ENCODE measurements around the gene LRRC4B.

Gene LRRC4B

DNA sequence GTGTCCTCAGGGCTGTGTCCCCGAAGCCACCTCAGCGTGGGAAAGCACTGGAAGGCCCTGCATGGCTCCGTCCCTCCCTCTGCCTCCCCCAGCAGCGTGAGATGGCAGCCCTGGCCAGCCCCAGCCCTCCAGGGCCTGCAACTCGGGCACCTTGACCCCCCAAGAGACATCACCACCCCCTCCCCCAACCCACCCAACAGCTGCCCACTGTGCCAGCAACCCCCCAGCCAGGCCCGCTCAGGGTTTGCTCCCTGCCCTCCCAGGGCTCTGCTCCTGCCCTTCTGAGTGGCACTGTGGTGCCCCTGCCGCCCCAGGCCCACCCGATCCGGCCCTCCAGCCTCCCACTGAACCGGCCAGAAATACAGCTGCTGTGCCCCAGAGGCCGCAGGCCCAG, 53.1 kb downstream of the LRRC4B start:
- H3K4me3 ChIP-seq (ENCODE audit: low read depth, low read length) = no peak overlapping the region
- TF ChIP-seq, protein P1, sequence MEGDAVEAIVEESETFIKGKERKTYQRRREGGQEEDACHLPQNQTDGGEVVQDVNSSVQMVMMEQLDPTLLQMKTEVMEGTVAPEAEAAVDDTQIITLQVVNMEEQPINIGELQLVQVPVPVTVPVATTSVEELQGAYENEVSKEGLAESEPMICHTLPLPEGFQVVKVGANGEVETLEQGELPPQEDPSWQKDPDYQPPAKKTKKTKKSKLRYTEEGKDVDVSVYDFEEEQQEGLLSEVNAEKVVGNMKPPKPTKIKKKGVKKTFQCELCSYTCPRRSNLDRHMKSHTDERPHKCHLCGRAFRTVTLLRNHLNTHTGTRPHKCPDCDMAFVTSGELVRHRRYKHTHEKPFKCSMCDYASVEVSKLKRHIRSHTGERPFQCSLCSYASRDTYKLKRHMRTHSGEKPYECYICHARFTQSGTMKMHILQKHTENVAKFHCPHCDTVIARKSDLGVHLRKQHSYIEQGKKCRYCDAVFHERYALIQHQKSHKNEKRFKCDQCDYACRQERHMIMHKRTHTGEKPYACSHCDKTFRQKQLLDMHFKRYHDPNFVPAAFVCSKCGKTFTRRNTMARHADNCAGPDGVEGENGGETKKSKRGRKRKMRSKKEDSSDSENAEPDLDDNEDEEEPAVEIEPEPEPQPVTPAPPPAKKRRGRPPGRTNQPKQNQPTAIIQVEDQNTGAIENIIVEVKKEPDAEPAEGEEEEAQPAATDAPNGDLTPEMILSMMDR (IDR thresholded peaks at IDR 0.05; ENCODE audit: low read depth, low read length, missing control alignments) = no peak
- in situ Hi-C loops (cut with HindIII; ENCODE audit: low sequenced_read_pairs) = no loop called here
- no peak for DNase-seq (ENCODE audit: low read depth)

DNA sequence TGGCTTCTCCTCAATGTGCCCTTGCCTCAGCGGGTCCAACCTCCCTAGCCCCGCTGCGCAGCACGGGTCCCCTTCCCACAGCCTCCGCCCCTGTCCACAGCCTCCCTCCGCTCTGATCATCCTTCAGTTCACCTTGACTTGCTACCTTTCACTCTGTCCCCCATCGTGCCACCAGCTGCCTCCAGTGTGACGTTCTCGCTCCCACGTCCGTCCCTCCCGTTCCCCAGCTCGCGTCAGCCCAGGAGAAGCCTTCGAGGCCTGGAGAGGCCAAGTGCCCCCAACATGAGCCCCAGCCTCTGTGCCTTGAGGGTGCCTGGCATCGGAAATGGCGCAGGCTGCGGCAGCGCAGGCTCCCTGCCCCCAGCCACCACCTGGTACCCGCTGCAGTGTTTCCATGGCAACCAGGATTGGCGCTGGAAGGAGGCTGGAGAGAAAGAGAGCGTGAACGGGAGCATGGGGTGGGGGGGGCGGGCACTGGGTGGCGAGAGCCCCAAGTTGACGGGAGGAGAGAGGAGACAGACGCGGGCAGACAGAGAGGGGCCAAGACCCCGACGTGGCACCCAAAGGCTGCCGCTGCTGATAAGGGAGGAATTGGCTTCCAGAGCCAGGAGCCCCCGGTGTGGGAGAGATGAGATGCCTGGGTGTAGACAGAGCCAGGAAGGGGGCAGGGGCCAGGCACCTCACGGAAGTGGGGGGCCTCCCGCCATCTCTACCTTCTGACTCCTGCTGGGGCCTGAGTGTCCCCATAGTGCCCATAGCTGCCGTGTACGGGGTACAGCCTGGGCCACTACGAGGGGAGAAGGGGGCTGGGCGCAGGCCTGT, 53.7 kb downstream of the LRRC4B start:
- no peak for DNase-seq (ENCODE audit: low read depth)
- no peak overlapping the region for H3K4me3 ChIP-seq (ENCODE audit: low read depth, low read length)
- in situ Hi-C loops (cut with HindIII; ENCODE audit: low sequenced_read_pairs) = no loop called here
- TF ChIP-seq, protein P1 (IDR thresholded peaks at IDR 0.05; ENCODE audit: low read depth, low read length, missing control alignments) = no peak

DNA sequence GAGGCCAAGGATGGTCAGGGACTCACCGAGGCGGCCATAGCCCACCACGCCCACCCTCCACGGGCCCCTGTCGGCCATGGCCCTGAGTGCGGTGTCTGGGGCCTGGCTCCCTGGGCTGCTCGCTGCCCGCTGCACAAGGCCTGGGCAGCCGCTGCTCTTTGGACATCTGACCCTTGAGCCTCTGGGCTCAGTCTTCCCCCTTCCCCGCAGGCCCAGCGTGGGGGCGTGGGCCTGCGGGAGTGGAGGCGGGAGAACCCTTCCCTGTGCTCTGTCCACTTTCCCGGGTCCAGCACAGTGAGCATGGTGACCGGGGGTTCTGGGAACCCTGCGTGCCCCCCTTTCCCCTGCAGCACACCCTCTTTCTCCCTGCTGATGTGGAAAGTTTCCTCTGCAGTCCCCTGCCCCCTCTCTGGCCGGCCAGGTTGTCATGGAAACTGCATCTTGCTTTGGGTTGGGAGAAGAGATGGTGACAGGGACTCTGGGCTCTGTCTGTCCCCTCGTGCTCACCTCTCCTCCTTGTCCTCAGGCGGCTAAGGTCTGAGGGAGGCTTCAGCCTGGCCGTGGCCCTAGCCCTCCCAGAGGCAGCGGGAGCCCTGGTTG, 54.4 kb downstream of the LRRC4B start, which contains the start of gene ASPDH:
Gene ASPDH, minus strand, starts transcription at position 168 of the 600 bp plus-strand sequence. Its CDS starts 90 bp downstream, at position 78.
- TF ChIP-seq, protein P1 (IDR thresholded peaks at IDR 0.05; ENCODE audit: low read depth, low read length, missing control alignments) = no peak
- no peak for DNase-seq (ENCODE audit: low read depth)
- in situ Hi-C loops (cut with HindIII; ENCODE audit: low sequenced_read_pairs) = no loop called here
- H3K4me3 ChIP-seq (ENCODE audit: low read depth, low read length) = no peak within 1 kb of the TSS

DNA sequence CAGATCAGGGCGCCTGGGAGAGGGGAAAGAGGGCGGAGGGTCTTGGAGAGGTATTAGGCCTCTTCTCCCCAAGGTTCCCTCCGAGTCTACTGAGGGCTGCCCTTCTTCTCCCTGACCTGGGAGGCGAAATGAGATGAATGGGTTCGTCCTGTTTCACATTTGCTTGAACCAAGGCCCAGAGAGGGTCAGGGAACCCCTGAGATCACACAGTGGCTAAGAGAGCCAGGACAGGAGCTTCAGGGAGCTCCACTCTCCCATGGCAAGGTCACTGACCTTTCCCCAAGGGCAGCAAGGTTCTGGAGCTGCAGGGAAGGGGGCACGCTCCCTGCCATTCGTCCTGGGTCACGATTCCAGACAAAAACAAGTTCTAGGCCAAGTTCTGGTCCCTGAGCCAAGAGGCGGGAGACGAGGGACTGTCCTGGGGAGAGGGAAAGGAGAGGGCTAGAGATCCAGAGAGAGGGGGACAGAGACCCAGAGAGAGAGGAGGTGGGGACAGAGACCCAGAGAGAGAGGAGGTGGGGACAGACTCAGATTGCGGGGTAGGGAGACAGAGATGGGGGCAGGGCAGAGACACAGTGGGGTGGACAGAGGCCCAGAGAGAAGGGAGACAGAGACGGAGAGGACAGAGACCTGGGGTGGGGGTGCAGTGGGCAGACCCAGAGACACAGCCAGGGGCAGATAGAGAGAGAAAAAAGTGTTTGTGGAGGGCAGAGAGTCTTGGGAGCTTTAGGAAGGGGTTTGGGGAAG, 55.1 kb downstream of the LRRC4B start:
- DNase-seq (ENCODE audit: low read depth) = no peak
- H3K4me3 ChIP-seq (ENCODE audit: low read depth, low read length) = no peak overlapping the region
- in situ Hi-C loops (cut with HindIII; ENCODE audit: low sequenced_read_pairs) = no loop called here
- TF ChIP-seq, protein P1 (IDR thresholded peaks at IDR 0.05; ENCODE audit: low read depth, low read length, missing control alignments) = no peak

DNA sequence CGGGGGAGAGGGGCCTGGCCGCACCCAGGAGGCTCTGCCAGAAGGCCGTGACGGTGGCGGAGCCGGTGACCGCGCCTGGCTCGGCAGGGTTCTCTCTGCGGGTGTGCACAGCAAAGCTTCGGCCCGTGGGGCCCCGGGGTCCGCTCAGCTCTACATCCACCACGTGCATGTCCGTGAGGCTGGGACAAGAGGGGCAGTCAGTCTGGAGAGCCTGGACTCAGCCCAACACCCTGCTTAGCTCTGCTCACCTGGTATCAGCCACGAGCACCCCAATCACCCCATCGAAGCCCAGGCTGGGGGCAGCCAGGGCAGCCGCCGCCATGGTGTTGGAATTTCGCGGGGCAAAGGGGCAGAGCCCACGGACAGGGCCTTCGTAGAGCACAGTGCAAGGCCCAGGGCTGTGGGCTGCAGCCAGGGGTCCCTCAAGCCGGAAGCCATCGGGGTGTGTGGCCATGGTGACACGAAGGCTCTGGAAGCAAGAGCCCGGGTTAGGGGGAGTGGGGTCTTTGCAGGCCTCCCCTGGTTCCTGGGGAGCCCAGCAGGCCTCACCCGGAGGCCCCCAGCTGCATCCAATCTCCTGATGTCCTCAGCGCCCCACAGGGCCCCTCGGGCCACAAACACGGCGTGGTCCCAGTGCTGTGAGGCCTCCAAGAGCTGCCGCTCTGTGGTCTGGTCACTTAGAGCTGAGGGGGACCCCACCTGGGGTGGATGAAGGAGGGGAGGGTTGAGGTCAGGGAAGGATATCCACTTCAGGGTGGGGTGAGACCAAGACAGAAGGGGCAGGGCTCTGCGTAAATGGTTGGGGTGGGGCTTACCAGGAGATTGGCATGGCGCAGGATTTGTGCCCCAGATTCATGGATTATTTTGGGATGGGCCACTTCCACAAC, 55.9 kb downstream of the LRRC4B start:
- H3K4me3 ChIP-seq (ENCODE audit: low read depth, low read length) = peak overlapping the region; percentile 80
- TF ChIP-seq, protein P1 (IDR thresholded peaks at IDR 0.05; ENCODE audit: low read depth, low read length, missing control alignments) = no peak
- DNase-seq (ENCODE audit: low read depth) = no peak
- in situ Hi-C loops (cut with HindIII; ENCODE audit: low sequenced_read_pairs) = no loop called here
